NCI-H1417 treated with DMSO at 0.1 percent for 48 hours (cell line): Measurements from ENCODE around the gene XRCC4.
"Not testable (repeated sequence)": the region's sequence is repeated elsewhere in the genome, so short reads cannot be mapped to it uniquely, and the experiment has no call there.

ENCODE experiments used
- DNase-seq: peaks from one replicate; lab custom pipeline; 2025; lab: John Stamatoyannopoulos, UW

XRCC4 gene

DNA sequence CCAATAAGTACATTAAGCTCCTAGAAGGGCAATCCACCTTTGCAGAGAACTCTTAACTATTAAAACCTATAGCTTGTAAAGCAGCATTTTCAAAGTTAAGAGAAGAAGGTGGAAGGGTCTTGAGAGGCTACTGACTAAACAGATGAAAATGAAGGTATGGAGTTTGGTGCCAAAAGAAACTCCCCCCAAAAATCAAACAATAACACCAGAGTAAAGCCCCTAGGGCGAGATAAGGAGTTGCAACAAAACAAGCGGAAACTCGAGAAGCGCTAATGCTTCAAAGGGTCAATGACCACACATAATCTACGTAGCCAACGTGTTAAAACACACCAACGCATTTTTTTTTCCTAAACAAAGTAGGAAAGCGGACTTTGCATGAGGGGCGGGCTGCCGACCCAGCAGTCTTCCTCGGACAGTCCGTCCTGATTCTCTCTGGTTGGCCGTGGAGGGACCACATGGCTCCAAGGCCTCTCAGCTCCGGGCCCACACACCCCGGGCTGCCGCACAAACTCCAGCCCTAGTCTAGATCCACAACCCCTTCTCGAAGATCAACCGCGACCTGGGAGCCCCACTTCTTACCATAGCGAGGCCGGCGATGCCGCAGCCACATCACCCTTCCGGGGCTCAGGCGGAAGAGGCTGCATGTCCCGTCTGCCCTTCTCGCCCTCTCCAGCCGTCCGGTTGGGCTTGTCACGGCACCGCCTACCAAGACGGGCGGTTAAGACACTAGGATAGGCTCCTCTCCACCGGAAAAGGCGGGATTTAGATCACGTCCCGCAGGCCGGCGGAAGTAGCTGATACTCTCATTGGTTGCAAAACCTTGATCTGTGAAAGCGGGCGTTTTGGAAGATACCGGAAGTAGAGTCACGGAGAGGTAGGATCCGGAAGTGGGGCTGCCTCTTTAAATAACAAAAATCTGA, at the start of gene XRCC4, which contains the start of gene TMEM167A:
XRCC4 (plus strand) TSS at position 806 of the 920 bp plus-strand sequence. CDS start 27,373 bp downstream, outside the sequence.
TMEM167A (minus strand) TSS at position 653 of the 920 bp plus-strand sequence; CDS start at position 582, 71 bp downstream.
- DNase-seq: peak; percentile 78

DNA sequence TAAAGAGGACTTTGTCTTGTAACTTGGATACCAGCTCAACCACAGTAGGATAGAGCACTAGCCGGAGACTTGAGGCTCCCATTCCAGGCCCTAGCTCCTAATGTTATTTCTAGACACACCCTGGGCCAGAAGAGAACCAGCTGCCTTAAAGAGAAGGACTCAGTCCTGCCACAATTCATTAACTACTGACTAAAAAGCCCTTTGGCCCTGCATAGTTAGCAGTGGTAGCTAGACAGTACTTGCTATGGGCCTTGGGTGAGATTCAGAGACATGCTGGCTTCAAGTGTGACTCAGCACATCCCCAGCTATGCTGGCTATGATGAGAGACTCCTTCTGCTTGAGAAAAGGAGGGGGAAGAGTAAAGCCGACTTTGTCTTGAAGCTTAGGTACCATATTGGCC, 47.4 kb upstream of the XRCC4 start:
- DNase-seq: no peak

DNA sequence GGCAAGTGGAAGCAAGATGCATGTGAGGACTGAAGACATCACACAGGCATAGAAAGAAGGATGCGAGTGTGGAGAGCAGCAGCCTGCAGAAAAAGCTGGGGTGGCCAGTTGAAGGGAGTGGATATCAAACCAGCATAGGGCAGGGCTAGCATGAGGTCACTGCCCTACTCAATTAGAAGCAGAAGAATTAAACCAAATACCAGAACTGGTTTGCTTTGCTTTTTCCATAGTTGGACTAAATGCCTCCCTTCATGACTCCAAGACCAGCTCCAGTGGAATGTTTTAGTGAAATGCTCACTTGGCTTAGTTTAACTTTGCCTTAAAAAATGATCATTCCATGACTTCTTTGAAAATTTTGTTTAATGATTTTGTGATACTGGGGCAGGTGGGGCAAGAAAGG, 46.0 kb upstream of the XRCC4 start:
- no peak for DNase-seq

DNA sequence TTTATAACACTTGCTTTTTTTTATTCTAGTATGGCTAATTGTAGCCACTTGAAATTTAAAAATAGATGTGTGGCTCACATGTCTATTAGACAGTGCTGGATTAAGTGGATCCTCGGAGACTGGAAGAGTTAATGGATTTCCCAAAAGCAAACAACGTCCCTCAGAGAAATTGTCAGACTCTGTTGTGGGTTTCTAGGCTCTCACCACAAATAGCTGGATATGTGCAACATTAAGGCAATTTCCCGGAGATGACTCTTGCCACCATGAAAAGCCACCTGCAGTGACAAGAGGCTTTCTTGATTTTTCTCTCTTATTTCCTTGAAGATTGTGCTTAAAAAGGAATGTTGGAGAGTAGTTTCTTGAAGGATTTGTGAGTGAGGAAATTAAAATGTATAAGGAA, 43.3 kb upstream of the XRCC4 start:
- peak; percentile 77 for DNase-seq

DNA sequence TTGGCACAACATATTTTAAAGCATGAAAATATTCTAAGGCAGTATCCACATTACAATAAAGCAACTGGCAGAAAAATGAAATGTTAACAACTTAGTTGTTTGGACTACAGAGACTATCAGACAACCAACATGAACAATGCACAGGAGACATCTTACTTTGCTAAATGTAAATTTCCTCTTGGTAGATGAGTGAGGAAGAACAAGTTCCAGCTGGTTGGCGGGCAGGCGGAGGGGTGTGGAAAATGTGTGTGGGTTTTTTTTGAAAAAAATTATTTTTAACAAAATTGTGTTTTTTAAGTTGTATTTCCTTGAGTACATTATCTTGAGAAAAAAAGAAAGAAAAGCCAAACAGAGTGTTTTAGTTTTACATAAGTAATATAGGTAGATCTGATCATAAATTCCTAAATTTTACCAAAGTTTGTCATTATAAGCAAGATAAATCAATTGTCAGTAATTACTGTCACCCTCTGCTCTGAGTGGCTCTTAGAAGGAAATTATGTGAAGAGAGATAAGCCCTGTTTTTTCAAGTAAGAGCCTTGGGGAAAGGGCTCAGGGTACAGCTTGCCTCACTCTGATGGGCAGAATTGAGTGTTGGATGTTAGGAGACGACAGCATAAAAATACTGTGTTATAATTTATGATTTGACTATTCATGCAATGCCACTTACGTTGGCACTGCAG, 42.7 kb upstream of the XRCC4 start:
- peak; percentile 24 for DNase-seq

DNA sequence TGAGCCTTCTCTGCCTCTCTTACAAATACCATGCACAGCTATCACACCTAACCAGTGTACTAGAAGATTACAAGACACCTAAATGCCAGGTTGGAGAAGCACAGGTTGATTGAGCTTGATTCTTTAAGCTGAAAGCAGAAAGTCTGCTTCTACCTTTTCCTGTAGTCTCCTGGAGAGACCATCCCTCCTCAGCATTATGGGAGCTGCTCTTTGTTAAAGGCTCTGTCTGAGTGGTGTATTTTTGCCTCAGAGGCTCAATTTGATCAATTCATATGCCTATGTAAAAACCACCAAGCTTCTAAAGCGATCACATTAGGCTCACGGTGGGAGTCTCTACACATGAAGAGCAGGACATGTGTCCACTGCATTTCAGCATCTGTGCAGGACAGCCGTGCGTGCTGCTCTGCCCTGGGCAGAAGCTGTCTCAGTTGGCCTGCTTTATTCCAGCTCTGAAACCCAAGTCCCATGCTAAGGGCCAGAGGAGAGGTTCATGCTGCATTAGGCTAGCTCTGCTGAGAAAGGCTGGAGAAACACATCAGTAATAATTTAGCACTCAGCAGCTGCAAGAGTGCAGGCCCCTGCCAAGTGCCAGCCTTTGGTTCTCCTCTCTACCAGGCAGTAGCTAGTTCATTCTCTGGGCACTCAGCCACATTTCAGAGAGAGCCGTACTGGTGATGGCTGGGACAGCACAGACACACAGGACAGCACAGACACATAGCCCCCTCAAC, 41.8 kb upstream of the XRCC4 start:
- no peak for DNase-seq

DNA sequence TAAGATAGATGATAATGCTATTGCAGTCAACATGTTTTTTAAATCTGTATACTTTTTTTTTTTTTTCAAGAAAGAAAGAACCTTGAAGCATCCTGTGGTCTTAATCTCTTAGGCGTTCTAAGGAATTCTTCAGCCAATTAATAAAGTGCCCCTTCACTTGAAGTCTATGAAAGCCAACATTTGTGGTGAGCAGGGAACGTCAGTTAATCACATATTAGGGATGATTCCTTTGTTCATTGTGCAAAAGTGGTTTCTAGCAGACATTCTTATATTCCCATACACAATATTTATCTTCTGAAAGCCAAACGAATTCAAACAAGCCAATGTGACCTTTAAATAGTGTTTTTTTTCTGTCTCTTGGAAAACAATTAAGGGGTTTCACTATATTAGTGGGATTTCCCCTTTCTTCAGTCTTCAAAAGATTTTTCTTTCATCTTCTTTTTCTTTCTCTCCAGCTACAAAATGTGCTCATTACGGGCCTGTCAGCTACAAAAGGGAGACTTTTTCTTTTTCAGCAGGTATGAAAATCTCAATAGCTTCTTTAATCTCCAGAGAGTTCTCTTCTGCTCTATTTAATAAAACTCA, 40.3 kb upstream of the XRCC4 start:
- no peak for DNase-seq

DNA sequence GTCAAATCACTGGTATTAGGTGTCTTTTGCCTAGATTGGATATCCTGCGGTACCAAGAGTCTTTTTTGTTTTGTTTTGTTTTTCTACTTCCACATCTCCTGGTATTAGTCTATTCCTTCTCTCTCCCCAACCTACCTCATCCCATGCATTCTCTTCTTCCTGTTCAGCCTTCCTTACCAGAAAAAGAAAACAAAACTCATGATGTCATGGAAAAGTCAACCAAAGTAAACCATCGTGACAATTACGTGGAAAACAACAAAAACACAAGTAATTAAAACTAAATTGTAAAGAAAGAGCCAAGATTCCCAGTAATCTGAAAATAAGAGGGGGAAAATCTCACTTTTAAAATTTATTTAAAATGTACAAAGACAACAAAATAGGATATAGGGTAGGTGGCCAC, 38.4 kb upstream of the XRCC4 start:
- no peak for DNase-seq

DNA sequence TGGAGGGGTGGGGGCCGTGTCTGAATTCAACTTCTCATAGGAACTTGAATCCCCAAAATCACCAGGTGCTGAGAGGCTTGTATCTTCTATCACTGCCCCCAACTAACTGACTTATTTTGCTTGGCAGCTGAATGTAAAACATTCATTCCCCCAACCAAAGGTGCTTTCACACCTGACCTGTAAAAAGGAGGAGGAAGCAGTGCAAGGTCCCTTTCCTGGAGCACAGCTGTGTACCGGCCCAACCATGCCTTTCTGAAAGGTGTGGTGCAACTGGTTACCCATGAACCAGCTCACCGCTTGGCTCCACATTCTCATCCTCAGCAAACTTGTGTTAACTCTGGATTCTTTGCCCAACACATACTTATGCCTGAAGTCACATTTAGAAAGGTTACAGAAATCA, 34.8 kb upstream of the XRCC4 start:
- no peak for DNase-seq

DNA sequence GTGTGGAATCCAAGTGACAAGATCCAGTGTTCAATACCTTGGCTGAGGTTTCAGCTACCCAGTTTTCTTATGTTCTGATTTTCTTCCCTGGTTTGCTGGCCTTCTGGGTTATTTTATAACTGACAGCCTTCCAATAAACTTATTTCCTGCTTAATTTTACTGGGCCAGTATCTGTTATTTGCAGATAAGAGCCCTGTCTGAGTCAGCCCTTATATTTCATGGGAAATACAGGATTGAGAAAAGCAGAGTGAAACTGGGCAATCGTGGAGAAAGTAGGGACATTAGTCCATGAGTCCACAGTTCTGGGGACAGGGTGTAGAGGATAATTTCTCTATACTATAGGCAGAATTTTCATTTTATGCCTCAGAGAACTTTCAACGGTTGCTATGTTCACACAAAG, 32.4 kb upstream of the XRCC4 start:
- DNase-seq: no peak

DNA sequence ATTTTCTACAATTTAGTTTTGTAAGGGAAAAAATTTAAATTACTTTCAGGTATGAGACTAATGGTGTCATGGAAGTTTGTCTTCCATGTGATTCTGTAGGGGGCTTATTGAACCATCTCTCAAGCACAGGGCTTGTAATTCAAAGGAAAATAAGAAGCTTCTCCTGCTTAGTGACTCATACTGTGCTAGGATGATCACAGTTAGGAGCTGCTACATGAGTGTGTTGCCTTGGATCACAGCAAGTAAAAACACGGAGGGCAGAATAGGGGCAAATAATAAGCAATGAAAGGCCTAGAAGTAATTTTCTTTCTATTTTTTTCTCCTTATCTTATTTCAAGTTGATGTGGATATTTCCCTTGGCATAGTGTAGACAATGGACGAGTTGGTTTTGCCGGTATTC, 29.1 kb upstream of the XRCC4 start:
- no peak for DNase-seq

DNA sequence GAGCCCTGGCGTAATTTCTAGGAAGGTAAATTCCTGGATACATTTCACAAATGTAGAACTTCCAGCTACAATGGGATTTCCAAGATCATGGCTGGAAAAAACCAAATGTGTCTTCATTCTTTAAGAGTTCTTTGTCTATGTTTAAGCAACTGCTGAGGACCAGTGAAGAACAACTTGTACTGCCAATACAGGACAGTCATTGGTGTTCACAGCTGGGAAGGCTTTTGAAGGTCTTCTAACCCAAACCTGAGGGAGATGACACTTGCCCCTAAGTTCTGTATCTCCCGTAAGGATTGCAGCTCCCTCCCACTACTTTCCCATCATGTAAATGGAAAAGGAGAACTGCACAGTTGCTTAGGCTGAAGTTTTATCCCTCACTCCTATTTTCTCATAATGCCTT, 28.5 kb upstream of the XRCC4 start:
- no peak for DNase-seq

DNA sequence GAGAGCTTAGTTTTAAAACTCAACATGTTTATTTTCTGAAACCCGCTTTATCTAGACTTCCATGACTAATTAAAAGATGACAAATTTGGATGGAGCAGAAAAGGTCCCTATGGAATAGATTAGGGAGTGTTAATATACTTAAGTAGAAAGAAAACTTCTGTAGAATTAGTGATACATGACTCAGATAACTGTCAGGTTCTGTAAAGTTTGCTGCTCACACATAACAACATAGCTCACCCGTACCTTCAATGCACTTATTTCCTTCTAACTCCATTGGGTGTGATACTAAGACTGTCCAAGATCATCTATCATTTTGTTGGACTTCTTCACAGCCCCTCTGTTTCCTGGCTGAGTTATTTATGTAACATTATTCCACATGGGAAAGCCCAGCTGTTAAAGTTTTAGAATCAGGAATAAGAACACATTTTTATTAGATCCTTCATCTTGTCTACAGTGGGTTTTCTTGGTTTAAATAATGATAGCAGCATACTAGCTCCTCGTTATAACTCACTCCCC, 27.9 kb upstream of the XRCC4 start:
- DNase-seq: no peak

DNA sequence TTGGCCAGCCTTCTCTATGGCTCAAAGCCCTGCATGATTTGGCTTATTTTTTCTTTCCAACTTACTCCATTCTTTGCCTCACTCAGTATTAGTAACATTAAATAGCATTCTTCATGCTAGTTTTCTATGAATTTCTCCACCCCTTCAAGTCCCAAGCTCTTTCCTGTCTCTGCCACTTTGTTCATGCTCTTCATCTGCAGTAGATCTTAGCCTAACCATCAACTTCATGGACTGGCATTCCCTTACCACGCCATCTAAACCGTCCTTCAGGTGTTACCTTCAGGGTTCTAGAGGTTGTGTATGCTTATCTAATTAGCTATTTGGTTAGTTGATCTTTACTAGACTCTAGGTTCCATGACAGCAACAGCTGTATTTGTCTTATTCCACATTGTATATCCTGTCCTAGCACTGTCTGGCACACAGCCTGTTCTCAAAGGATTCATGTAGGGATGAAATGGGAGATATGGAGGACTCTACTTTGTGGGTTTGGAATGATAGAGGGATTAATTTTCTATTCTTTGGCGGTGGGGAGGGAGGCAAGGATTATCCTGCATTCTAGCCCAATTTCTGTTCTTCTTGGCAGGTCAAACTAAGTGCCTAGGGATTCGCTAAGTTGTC, 26.5 kb upstream of the XRCC4 start:
- DNase-seq: no peak

DNA sequence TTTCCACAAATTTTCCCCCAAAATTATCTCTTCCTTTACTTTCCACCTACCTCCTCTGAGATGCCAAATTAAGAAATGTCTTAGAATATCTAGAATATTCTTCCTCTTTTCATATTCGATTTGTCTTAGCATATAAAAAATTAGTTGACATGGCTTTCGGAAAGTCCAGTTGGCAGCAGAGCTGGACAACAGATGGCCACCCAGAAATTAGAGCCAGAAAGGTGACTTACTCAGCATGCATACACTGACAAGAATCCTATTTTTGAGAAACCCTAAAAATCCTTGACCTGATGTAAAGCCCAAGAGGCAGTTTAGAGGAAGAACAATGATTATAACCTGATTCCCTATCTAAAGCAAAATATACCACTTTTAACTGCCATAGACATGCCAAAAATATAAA, 22.2 kb upstream of the XRCC4 start:
- DNase-seq: no peak

DNA sequence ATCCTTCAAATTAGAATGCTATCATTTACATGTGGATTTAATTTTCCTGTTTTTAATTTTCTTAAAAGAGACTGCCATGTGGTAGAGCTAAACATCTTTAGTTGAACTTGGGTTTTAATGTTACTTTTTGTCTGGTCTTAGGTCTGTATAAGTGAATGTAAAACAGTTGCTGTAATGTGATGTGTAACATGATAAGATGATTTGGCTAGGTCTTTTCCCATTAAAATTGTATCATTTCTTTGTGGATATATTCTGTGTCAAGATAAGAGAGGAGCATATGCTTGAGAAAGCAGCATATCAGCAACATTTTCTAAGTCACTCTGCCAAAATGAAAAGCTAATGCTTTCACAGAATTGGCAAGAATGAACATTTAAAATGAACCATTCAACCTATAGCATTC, 18.6 kb upstream of the XRCC4 start:
- DNase-seq: no peak

DNA sequence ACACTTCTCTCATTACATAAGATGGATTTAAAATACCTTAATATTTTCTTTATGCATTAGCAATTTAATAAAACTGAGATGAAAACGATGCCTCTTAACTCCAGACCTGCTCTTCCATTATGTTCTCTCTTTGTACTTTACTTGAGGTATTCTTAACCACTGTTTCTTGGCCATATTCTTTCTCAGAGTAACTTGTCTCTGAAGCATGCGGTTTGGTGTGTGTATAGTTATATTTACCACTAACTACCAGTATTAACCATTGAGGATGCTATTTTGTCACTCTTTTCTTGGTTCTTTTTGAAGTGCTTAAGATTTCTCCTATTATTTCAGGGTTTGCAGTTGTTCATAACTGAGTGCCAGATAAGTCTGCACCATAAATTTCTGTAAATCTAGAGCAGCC, 18.0 kb upstream of the XRCC4 start:
- no peak for DNase-seq

DNA sequence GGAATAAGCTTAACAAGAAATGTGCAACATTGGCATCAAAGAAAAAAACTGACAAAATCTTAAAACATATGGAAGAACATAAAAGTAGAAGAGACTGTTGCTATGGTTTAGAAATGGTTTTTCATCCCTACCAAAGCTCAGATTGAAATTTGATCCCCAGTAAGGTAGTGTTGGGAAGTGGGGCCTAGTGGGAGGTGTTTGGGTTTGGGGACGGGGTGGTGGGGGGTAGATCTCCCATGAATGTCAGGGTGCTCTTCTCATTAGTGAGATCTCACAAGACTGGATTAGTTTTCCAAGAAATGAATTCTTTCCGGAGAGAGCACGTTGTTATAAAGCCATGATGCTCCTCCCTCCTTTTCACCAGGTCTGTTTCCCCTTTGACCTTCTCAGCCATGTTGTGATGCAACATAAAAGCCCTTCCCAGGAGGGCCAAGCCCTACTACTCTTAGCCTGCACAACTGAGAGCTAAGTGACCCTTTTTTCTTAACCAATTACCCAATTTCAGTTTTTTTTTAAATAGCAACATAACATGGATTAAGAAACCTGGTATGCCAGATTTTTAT, 10.7 kb upstream of the XRCC4 start:
- DNase-seq: no peak

DNA sequence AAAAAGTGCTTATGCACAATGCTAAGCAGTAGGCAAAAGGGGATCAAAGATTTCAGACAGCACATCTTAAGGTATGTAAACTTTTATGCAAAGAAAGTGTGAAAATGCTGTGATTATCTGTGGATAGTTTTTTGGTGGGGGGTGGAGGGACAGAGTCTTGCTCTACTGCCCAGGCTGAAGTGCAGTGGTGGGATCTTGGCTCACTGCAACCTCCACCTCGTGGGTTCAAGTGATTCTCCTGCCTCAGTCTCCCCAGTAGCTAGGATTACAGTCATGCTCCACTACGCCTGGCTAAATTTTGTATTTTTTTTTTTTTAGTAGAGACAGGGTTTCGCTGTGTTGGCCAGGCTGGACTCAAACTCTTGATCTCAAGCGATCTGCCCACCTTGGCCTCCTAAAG, 10.0 kb upstream of the XRCC4 start:
- not testable (repeated sequence) for DNase-seq

DNA sequence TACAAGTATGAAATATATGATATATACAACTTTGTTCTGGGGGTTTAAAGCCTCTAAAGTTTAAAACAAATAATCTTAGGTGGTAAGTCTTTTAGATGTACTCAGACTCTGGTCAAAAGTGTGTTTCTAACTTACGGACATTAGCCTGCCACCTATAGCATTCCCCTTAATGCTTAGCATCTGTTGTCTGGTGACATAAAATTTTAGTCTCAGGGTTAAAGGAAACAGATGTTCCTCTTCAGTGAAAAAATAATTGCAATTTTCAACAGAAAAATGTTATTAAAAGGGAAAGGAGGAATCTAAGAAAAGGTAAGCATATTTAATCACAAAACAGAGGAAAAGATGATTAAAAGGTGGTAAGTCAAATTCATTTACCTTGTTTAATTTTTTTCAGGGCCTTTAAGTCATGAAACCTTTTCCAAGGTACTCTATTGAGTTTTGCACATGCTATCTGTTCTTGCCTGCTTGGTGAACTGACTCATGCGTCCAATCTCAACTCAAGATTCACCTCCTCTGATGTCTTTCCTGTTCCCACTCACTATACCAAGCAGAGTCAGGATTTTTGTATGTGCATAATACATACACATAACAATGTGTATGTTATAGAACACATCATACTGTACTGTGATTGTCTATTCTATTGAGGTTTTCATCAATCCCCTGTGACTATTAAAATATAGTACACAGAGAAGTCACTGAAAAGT, 8.1 kb upstream of the XRCC4 start:
- DNase-seq: no peak
